ENCODE results near the gene SST. TPM values are rescaled to one million over a fixed set of nuclear protein-coding genes. Genes with fewer than 3 reads are reported as not detected.
"Not testable (repeated sequence)": the region's sequence is repeated elsewhere in the genome, so short reads cannot be mapped to it uniquely, and the experiment has no call there.

Gene SST
- total and polyA plus RNA-seq, 12 donors: 0.50 to 101 (median 9.3) TPM; not detected in 3

GRCh38 chr3:187685948-187686347 lies 15.8 kb upstream of the SST start:
- Histone ChIP-seq H3K27ac (no peak overlapping the region), H3K27me3 (no peaks in the 10 kb centered on the region), H3K9me3 (replicated peaks in 1 of 3) (no peaks in the 10 kb centered on the region), H3K4me3 (no peak overlapping the region), H3K4me1 (replicated peaks in 1 of 2) (no peaks in the 10 kb centered on the region), H3K36me3 (replicated peaks in 1 of 2) (no peaks in the 10 kb centered on the region)
- intact Hi-C loops (cut with DNase I): no loop called here
- TF ChIP-seq, protein P1, sequence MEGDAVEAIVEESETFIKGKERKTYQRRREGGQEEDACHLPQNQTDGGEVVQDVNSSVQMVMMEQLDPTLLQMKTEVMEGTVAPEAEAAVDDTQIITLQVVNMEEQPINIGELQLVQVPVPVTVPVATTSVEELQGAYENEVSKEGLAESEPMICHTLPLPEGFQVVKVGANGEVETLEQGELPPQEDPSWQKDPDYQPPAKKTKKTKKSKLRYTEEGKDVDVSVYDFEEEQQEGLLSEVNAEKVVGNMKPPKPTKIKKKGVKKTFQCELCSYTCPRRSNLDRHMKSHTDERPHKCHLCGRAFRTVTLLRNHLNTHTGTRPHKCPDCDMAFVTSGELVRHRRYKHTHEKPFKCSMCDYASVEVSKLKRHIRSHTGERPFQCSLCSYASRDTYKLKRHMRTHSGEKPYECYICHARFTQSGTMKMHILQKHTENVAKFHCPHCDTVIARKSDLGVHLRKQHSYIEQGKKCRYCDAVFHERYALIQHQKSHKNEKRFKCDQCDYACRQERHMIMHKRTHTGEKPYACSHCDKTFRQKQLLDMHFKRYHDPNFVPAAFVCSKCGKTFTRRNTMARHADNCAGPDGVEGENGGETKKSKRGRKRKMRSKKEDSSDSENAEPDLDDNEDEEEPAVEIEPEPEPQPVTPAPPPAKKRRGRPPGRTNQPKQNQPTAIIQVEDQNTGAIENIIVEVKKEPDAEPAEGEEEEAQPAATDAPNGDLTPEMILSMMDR (IDR thresholded peaks at IDR 0.05): no peak
- TF ChIP-seq POLR2A (IDR thresholded peaks at IDR 0.05): no peak
- DNase-seq: no peak
- WGBS, 4 donors: 87 to 95% (median 90%) methylated on average over 7 of the region's 7 CpGs

GRCh38 chr3:187684880-187685279 lies 14.7 kb upstream of the SST start:
- intact Hi-C loops (cut with DNase I): no loop called here
- TF ChIP-seq POLR2A (IDR thresholded peaks at IDR 0.05): no peak
- TF ChIP-seq, protein P1 (IDR thresholded peaks at IDR 0.05): no peak

GRCh38 chr3:187684444-187684843 lies 14.2 kb upstream of the SST start:
- no peaks in the 10 kb centered on the region for H3K9me3 ChIP-seq (replicated peaks in 1 of 3)
- no peak for DNase-seq
- no peak overlapping the region for H3K4me3 ChIP-seq
- H3K27me3 ChIP-seq: no peaks in the 10 kb centered on the region
- TF ChIP-seq POLR2A (IDR thresholded peaks at IDR 0.05): no peak
- TF ChIP-seq, protein P1 (IDR thresholded peaks at IDR 0.05): no peak
- no peaks in the 10 kb centered on the region for H3K36me3 ChIP-seq (replicated peaks in 1 of 2)
- intact Hi-C loops (cut with DNase I): no loop called here
- H3K4me1 ChIP-seq (replicated peaks in 1 of 2): peaks cover under 1 to 1% of the 10 kb centered on the region in 2 donors
- H3K27ac ChIP-seq: no peak overlapping the region
- WGBS, 4 donors: 90 to 95% (median 91%) methylated on average over 1 of the region's 1 CpG

More at GRCh38 chr3:187684880-187685279, 14.7 kb upstream of the SST start:
- Histone ChIP-seq H3K9me3 (replicated peaks in 1 of 3) (no peaks in the 10 kb centered on the region), H3K36me3 (replicated peaks in 1 of 2) (no peaks in the 10 kb centered on the region), H3K4me3 (no peak overlapping the region), H3K4me1 (replicated peaks in 1 of 2) (no peaks in the 10 kb centered on the region), H3K27ac (no peak overlapping the region), H3K27me3 (no peaks in the 10 kb centered on the region)
- whole genome bisulfite sequencing, 4 donors: 44 to 72% (median 57%) methylated on average over 2 of the region's 2 CpGs
- no peak for DNase-seq

DNA sequence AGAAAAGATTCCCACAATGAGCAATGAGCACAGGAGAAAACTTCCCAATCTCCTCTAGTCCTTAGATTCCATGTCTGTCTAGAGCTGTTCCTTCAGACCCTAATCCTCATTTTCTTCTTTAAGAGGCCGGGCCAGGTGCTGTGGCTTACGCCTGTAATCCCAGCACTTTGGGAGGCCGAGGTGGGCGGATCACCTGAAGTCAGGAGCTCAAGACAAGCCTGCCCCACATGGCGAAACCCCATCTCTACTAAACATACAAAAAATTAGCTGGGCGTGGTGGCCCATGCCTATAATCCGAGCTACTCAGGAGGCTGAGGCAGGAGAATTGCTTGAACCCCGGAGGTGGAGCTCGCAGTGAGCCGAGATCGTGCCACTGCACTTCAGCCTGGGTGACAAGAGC lies 11.6 kb upstream of the SST start:
- H3K9me3 ChIP-seq (replicated peaks in 1 of 3); H3K36me3 ChIP-seq (replicated peaks in 1 of 2); H3K27me3 ChIP-seq; DNase-seq; H3K27ac ChIP-seq; H3K4me1 ChIP-seq (replicated peaks in 1 of 2); H3K4me3 ChIP-seq: not testable (repeated sequence)
- intact Hi-C loops (cut with DNase I): loop anchor here in 1 of 2 donors (2.0 kb wide), 1 partner anchor 363 kb away; no protein-coding TSS in a partner anchor
- 78 to 82% (median 80%) methylated on average over 11 of the region's 11 CpGs for WGBS, 4 donors

DNA sequence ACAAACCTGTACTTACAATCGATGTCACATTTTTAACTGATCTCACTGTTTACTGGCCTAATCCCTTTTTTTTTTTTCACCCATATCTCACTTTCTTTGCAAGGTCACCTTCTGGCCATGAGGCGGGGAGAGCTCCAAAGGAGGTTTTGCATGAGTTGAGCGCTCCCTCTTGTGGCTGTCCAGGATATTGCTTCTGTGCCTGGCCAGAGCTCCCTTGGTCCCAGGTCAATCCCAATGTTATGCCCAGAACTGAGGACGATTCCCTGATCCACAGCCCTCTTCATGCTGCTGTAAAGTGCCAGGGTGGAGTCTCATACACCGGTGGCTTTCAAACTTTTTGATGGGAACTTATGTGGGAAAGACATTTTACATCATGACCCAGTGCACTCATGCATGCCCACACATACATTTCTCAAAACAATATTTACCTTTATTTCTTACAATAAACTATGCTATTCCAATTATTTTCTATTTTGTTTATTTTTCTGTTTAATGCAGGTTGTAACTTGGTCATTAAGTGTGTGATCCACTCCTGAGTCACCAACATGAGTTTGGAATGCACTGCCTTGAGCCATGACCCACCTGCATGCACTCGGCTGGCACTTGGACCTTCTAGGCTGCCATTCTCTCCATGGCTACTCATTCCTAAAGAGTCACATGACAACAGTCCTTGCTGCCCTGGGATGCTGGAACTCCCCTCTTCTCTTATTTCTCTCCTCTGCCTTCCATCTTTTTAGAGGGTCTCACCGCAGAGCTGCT lies 9.6 kb upstream of the SST start:
- Histone ChIP-seq H3K27me3 (no peaks in the 10 kb centered on the region), H3K9me3 (replicated peaks in 1 of 3) (no peaks in the 10 kb centered on the region), H3K4me1 (replicated peaks in 1 of 2) (peaks cover 3 to 6% of the 10 kb centered on the region in 2 donors), H3K36me3 (replicated peaks in 1 of 2) (no peaks in the 10 kb centered on the region), H3K27ac (no peak overlapping the region), H3K4me3 (no peak overlapping the region)
- peak; percentile 81 to 95 (median 88) for DNase-seq
- intact Hi-C loops (cut with DNase I): loop anchor here (2.0 to 5.0 kb wide), 2 partner anchors 361 to 458 kb away; no protein-coding TSS in a partner anchor
- WGBS, 4 donors: 25 to 27% (median 26%) methylated on average over 7 of the region's 7 CpGs
- TF ChIP-seq, protein P1 (IDR thresholded peaks at IDR 0.05): peak; percentile 87 to 98 (median 94)
- no peak for TF ChIP-seq POLR2A (IDR thresholded peaks at IDR 0.05)
